ENCODE measurements around the gene MYLK4.

Gene MYLK4

DNA sequence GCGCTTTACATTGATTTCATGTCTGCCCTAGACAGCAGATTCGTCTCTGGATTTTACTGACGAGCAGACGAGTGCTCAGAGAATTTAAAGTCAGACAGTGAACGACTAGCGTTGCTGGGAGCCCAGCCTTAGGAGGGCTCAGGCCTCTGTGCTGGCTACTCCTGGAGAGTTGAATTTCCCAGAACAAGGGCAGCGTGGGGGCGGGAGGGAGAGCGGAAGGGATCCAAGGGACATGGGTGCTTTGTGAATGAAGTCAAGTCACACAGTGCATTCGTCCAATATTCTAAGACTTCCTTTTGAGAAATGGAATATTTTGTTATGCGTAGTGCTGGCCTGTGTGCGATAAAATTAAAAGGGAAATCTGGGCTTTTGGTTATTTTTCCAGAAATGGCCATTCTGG is 126.5 kb downstream of the MYLK4 start:
- DNase-seq = no peak

DNA sequence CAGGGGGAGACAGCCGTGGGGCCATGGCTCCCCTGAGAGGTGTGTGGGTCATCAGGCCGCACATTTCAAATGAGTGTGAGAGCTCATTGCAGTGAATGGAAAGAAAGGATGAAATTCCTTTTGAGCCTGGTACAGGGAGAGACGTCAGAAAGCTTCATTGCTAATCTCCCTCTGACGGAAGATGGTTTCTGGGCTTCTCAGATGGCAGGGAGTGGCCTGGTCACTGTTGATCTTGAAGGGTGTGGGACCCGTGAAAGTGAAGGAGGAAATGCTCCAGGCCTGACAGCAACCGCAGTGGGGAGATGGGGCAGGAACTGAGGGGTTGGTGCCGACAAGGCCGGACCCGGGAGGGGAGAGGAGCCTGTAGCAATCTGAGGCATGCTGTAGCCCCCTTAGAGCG is 127.4 kb downstream of the MYLK4 start:
- DNase-seq = no peak

DNA sequence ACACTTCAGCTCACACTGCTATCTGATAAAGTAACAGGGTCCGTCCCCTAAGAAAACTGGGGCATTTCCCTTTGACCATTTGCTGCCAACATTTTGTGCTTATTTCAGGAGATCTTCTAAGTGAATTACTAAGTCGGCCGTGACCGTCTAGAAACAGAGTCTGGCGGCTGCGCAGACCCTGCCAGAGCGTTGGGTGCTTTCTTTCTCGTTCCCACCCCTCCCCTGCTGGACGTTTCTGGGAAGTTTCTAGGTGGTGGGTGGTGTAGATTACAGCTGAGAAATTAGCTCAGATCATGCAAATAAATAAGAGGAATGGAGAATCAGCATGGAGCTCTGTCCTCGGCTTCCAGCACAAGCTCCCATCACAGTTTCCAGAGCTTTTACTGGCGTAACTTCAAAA is 128.1 kb downstream of the MYLK4 start:
- no peak for DNase-seq

DNA sequence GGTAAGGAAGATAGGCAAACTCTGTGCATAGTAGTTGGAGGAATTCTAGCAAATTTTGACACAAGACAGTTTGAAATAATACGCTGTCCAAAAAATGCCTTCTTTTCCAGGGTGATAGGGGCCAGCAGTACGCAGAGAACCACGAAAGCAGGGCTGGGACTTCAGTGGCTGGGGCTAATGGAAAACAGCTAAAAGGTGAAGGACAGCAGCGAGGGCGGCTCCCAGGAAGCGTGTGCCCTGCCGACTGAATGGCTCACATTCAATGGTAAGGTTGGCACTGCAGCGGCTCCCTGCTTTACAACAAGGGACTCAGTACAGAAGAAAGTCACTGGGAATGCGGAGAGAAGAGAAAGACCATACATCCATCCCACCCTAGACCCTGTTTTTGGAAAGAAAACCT is 131.1 kb downstream of the MYLK4 start:
- no peak for DNase-seq

DNA sequence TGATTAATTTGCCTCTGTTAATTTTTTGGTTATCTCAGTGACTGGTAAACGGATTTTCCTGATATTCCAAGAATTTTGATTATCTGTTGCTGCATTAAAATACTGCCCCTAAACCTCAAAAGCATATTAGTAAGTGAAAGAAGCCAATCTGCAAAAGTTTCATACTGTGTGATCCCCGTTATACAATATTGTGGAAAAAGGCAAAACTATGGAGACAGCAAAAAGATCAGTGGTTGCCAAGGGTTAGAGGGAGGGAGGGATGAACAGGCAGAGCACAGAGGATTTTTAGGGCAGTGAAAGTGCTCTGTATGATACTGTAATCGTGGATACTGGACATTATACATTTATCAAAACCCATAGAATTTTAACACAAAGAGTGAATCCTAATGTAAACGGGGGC is 133.0 kb downstream of the MYLK4 start:
- no peak for DNase-seq

DNA sequence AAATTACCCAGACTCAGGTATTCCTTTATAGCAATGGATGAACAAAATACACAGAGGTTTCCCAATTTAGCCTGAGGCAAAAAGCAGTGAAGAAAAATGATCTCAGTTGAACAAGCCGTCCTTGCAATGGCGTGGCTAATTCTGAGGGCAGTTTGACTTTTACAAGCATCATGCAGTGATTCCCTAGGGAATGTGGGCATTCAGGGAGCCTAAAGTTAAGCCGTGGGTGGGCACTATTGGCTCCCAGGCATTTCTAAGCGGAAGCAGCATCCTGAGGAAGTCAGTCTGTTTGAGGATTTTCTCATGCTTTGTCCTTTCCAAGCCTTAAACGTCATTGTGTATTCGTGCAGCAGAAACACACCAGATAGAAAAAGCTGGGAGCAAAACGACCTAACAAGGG is 133.9 kb downstream of the MYLK4 start:
- DNase-seq = no peak

DNA sequence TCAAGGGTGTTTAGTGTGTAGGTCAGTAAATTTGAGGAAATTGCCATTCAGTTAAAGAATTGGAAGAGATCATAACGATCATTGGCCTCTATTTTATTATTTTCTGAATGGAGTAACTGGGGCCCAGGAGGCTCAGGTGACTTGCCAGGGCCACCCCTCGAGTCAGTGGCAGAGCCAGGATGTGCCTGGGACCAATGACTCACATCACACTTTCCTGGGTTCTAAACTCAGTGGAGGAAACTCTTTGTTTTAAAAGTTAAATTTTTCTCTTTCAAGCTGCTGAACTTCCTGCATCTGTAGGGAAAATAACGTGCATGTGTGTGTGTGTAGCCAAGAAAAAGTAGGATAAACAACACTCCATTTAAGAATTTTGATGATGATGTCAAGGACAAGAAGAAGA is 135.5 kb downstream of the MYLK4 start:
- no peak for DNase-seq

DNA sequence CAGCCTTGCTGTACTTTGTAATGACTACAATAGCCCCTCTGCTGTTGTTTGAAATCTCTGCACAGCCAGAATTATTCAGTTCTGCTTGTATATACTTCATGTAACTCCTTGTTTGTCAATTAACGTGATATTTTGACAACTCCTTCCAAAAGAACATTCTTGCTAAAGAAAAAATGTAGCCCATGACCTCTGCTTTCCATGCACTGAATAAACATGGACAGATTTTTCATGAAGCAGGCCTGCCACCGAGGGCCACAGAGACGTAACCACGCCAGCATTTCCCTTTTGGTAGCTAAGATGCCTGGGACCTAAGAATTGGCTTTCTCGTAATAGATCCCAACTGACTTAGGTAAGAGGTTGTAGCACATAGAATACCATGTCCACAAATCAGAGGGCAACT is 135.9 kb downstream of the MYLK4 start:
- DNase-seq = no peak

DNA sequence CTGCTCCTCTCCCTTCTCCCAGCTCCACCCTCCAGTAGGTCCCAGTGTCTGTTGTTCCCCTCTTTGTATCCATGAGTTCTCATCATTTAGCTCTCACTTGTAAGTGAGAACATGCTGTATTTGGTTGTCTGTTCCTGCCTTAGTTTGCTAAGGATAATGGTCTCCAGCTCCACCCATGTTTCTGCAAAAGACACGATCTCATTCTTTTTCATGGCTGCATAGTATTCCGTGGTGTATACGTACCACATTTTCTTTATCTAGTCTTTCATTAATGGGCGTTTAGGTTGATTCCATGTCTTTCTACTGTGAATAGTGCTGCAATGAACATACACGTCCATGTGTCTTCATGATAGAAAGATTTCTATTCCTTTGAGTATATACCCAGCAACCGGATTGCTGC is 136.6 kb downstream of the MYLK4 start:
- no peak for DNase-seq
